Measurements from ENCODE around the gene ZNF385B.

- TF ChIP-seq CTCF (IDR thresholded peaks at IDR 0.05): no peak
- TF ChIP-seq EZH2phosphoT487 (IDR thresholded peaks at IDR 0.05): no peak
Observed at GRCh38 chr2:179541586-179541985, 319.8 kb downstream of the ZNF385B start.

Measured in neural progenitor cell (in vitro differentiated cells).